Upper lobe of right lung (tissue), 1 donor: ENCODE results near the gene CHDH. TPM values are rescaled to one million over a fixed set of nuclear protein-coding genes. Genes with fewer than 3 reads are reported as not detected.

ENCODE experiments used
- ATAC-seq: fragments of 200-7000 bp; cut with Tn5 transposase; one replicate; pipeline ENCODE4 v1.9.1; 2020; ENCODE audit warnings: mild to moderate bottlenecking, moderate library complexity
- DNase-seq: peaks from one replicate; pipeline ENCODE4 v3.0.0-alpha.2; 2020
- H3K27ac ChIP-seq: fragments of 200-600 bp; one replicate; pipeline ENCODE4 v1.8.0; 2022
- H3K27me3 ChIP-seq: fragments of 200-600 bp; one replicate; pipeline ENCODE4 v1.8.0; 2022; ENCODE audit warnings: mild to moderate bottlenecking
- H3K36me3 ChIP-seq: fragments of 200-600 bp; one replicate; pipeline ENCODE4 v1.8.0; 2022
- H3K4me1 ChIP-seq: fragments of 200-600 bp; one replicate; pipeline ENCODE4 v1.8.0; 2022
- H3K4me3 ChIP-seq: fragments of 200-600 bp; one replicate; pipeline ENCODE4 v1.8.0; 2022; ENCODE audit warnings: mild to moderate bottlenecking
- H3K9me3 ChIP-seq: fragments of 200-600 bp; one replicate; pipeline ENCODE4 v1.8.0; 2022
- intact Hi-C: fragments of 100-400 bp; cut with DNase I; formaldehyde crosslinking; loops from one replicate; pipeline ENCODE4 v1.11.0; 2022
- total RNA-seq: library from RNA; stranded (reverse); fragmentation: NEBNext Ultra II Directional; extraction: Animal tissue kit (Norgen Biotek cat#: 25700); gene quantifications from one replicate; pipeline ENCODE4 v1.2.1, GENCODE V29; 2021
- TF ChIP-seq, protein P1 (sequence below): fragments of 200-600 bp; IDR thresholded peaks from one replicate; pipeline ENCODE4 v1.8.0; 2022; ENCODE audit warnings: antibody characterized with exemption
- donor health status: DM: no; HTN: yes; CAD: no; lungs with severe emphysema.

Gene CHDH
- total RNA-seq, 1 donor from 2014 or later = 10.9 TPM

DNA sequence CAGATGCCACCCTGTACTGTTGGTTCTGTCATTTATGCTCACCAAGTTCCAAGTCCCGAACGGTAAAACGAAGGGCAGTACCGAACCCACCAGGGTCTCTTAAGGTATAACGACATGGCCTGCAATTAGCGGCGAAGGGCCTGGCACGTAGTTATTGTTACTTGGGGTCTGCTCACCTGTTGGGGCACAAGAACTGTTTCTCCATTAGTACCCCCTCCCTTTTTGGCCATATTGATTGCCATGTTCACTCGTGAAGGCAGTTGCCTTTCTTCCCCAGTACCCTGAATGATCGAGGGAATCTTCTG, 584 bp upstream of the CHDH start:
- TF ChIP-seq, protein P1, sequence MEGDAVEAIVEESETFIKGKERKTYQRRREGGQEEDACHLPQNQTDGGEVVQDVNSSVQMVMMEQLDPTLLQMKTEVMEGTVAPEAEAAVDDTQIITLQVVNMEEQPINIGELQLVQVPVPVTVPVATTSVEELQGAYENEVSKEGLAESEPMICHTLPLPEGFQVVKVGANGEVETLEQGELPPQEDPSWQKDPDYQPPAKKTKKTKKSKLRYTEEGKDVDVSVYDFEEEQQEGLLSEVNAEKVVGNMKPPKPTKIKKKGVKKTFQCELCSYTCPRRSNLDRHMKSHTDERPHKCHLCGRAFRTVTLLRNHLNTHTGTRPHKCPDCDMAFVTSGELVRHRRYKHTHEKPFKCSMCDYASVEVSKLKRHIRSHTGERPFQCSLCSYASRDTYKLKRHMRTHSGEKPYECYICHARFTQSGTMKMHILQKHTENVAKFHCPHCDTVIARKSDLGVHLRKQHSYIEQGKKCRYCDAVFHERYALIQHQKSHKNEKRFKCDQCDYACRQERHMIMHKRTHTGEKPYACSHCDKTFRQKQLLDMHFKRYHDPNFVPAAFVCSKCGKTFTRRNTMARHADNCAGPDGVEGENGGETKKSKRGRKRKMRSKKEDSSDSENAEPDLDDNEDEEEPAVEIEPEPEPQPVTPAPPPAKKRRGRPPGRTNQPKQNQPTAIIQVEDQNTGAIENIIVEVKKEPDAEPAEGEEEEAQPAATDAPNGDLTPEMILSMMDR = no peak
- Histone ChIP-seq H3K4me3 (peak overlapping the region; percentile 71), H3K27ac (no peak overlapping the region), H3K4me1 (peaks cover 20% of the 10 kb centered on the region), H3K27me3 (no peaks in the 10 kb centered on the region), H3K9me3 (no peaks in the 10 kb centered on the region), H3K36me3 (no peaks in the 10 kb centered on the region)
- DNase-seq (no peak), ATAC-seq (no peak)
- intact Hi-C loops = no loop called here

DNA sequence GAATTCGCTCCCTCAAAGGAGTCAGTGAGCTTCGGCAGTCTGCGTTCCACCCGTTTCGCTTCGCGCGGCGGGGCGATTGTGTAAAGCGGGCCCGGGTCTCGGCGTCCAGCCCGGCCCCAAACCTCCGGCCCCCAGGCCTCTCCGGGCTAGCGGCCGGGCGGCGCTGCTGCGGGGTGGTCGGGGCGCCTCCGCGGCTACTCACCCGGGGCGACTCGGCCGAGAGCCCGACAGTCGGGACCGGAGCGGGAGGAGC, 412 bp downstream of the CHDH start:
- DNase-seq = no peak
- TF ChIP-seq, protein P1 = no peak
- H3K4me3 ChIP-seq = peak overlapping the region; percentile 71
- H3K27me3 ChIP-seq = no peaks in the 10 kb centered on the region
- H3K9me3 ChIP-seq = no peaks in the 10 kb centered on the region
- H3K4me1 ChIP-seq = peaks cover 20% of the 10 kb centered on the region
- ATAC-seq = no peak
- H3K36me3 ChIP-seq = no peaks in the 10 kb centered on the region
- intact Hi-C loops = no loop called here
- H3K27ac ChIP-seq = peak overlapping the region; percentile 70

DNA sequence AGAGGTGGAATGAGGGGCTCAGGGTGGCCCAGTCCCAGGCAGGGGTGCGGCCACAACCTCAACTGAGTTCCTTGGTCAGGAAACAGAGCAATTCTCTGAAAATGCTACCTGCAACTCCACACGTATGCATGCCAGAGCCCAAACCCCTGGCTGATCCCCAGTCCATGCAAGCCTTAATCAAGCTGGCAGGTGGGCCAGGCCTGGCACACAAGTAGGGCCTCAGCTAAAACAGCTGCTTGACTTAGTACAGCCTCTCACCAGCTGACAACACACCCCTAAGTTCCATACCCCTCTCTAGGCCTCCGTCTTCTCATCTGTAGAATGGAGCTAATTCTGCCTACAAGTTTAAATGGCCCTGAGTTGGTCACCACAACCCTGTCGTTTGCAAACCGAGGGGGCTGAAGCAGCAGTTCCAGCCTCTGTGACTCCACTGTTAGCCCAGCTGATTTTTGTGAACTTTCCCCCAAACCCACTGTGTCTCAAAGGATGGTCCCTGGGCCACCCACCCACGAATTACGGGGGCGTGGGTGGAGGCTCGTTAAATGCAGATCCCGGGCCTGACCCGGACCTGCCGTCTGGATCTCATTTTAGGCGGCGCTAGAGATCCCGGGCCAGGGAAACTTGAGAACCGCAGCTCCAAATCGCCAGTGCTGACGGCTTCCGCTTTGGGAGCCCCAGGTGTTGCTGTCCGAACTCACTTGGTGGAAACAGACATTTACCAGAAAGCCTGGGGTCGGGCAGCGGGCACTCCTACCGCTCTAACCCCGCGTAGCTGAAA, 927 bp downstream of the CHDH start:
- ATAC-seq (peak; percentile 70), DNase-seq (peak; percentile 86)
- intact Hi-C loops = no loop called here
- Histone ChIP-seq H3K9me3 (no peaks in the 10 kb centered on the region), H3K36me3 (no peaks in the 10 kb centered on the region), H3K4me1 (peaks cover 20% of the 10 kb centered on the region), H3K27me3 (no peaks in the 10 kb centered on the region), H3K27ac (peak overlapping the region; percentile 70), H3K4me3 (peak overlapping the region; percentile 71)
- TF ChIP-seq, protein P1 = peak; percentile 36

DNA sequence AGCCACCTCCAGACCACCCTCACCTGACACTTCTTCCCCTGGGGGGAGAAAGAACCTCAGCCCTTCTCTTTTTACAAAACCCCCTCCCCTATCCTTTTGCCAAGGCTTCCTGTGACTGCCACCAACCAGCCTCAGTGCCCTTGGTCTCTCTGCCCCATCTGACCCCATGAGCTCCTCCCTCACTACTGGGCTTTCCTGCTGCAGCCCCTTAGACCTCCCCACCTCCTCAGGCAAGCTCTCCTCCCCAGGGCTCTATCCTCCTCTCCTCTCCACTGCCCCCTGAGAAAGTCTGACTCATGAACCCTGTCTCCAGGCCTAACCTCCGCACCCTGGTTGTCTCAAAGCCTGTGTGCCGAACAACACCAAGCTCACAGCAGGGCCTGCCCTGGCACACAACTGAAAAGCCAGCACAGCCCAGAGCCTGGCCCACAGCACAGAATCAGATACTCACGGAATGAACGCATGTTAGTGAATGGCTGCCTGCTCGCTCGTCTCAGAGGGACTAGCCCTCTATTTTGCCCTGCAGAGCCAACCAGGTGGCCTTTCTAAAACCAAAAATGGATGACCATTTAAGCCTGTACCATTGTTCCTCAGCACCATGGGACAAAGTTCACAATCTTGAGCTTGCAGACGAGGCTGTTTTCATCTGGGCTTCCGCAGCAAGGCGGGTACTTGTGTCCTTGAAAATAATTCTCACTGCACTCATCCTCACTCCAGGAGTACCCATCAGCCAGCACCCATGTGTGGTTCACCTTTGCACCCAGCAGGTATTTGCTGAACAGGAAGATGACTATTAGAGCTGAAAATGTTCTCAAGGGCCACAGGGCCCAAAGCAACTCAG, 1.7 kb downstream of the CHDH start:
- H3K4me3 ChIP-seq = no peak overlapping the region
- H3K4me1 ChIP-seq = peaks cover 20% of the 10 kb centered on the region
- no peaks in the 10 kb centered on the region for H3K9me3 ChIP-seq
- DNase-seq (no peak), ATAC-seq (no peak)
- no peak overlapping the region for H3K27ac ChIP-seq
- no peaks in the 10 kb centered on the region for H3K36me3 ChIP-seq
- TF ChIP-seq, protein P1 = no peak
- H3K27me3 ChIP-seq = no peaks in the 10 kb centered on the region
- intact Hi-C loops = no loop called here

DNA sequence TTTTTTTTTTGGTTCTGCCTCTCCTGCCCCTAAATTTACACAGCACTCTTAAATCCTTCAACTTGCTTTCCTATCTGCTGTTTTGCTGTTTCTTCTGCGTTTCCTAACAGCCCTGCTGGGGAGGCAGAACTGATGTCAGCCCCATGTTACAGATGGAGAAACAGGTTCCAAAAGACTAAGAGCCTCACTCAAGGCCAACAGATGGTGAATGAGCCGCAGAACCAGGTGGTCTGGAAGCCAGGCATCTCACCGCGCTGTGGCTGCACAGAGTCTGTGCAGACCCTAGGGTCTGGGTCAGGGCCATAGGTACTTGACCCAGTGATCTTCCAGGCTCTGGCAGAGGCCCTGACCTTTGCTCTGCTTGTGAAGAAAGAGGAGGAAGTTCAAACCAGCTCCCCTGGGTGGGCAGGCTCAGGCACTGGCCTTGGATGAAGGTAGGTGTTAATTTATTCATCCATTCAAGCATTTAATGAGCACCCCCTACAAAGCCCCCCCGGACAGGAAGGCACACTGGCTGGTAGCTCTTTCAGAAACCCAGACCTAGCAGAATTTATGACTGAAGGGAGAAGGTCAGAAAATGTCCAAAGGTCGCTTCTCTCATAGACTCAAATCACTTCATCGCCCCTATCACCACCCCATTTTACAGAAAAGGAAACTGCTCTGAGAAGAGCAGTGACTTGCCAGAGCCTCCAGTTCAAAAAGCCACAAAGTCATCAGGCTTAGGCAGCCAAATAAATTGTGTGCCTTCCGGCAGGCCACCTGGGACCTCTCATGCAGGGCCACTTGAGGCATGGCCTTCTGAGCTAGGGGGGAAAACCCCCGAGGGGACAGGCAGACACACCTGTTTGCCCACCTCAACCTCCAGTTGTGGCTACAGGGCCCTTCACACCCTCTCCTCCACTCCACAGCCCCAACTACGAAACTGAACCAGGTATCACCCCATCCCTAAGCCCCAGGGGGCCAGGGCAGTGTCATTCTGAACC, 2.7 kb downstream of the CHDH start:
- DNase-seq (no peak), ATAC-seq (no peak)
- H3K9me3 ChIP-seq = no peaks in the 10 kb centered on the region
- peaks cover 20% of the 10 kb centered on the region for H3K4me1 ChIP-seq
- intact Hi-C loops = no loop called here
- H3K4me3 ChIP-seq = no peak overlapping the region
- no peak overlapping the region for H3K27ac ChIP-seq
- no peaks in the 10 kb centered on the region for H3K27me3 ChIP-seq
- no peaks in the 10 kb centered on the region for H3K36me3 ChIP-seq
- TF ChIP-seq, protein P1 = no peak
